Activated T-cell treated with anti-CD3 and anti-CD28 coated beads, Interleukin-2, amount 50 U/mL, for 72 hours (primary cell): Measurements from ENCODE around the gene ERC1. TPM values are rescaled to one million over a fixed set of nuclear protein-coding genes. Genes with fewer than 3 reads are reported as not detected.

ENCODE experiments used
- ATAC-seq, 2 donors: fragments of 150-1000 bp; cut with Tn5 transposase; replicated peaks in 1 of 2; 2 replicates each; pipeline ENCODE4 v1.10.0; 2021; ENCODE audit warnings: moderate library complexity in 2 of 2, mild to moderate bottlenecking in 1 of 2
- DNase-seq, 2 donors: peaks; one replicate each; pipeline ENCODE4 v3.0.0; 2021 to 2022; ENCODE audit warnings: mixed read lengths in 1 of 2
- H3K27ac Mint-ChIP-seq: one replicate; pipeline ENCODE4 v1.8.0; 2022; ENCODE audit warnings: mild to moderate bottlenecking, moderate library complexity, mixed read lengths
- H3K27me3 Mint-ChIP-seq: one replicate; pipeline ENCODE4 v1.8.0; 2022; ENCODE audit warnings: low read depth, mixed read lengths
- H3K36me3 Mint-ChIP-seq, 2 donors: one replicate each; pipeline ENCODE4 v1.8.0; 2022; ENCODE audit warnings: mixed read lengths in 2 of 2, mild to moderate bottlenecking in 1 of 2; ENCODE audit not compliant: insufficient read depth in 2 of 2
- H3K4me1 Mint-ChIP-seq: one replicate; pipeline ENCODE4 v1.8.0; 2022; ENCODE audit warnings: low read depth, mixed read lengths
- H3K4me3 Mint-ChIP-seq, 2 donors: one replicate each; pipeline ENCODE4 v1.8.0; 2022; ENCODE audit warnings: mild to moderate bottlenecking in 2 of 2, mixed read lengths in 2 of 2, moderate library complexity in 2 of 2
- H3K9me3 Mint-ChIP-seq, 2 donors: one replicate each; pipeline ENCODE4 v1.8.0; 2022; ENCODE audit warnings: mixed read lengths in 2 of 2
- total RNA-seq, 2 donors: library from RNA; stranded (reverse); gene quantifications; one replicate each; pipeline ENCODE4 v1.2.3, GENCODE V29; 2022

Gene ERC1
- total RNA-seq, 2 donors from 2014 or later = 27.5 to 28.9 TPM

DNA sequence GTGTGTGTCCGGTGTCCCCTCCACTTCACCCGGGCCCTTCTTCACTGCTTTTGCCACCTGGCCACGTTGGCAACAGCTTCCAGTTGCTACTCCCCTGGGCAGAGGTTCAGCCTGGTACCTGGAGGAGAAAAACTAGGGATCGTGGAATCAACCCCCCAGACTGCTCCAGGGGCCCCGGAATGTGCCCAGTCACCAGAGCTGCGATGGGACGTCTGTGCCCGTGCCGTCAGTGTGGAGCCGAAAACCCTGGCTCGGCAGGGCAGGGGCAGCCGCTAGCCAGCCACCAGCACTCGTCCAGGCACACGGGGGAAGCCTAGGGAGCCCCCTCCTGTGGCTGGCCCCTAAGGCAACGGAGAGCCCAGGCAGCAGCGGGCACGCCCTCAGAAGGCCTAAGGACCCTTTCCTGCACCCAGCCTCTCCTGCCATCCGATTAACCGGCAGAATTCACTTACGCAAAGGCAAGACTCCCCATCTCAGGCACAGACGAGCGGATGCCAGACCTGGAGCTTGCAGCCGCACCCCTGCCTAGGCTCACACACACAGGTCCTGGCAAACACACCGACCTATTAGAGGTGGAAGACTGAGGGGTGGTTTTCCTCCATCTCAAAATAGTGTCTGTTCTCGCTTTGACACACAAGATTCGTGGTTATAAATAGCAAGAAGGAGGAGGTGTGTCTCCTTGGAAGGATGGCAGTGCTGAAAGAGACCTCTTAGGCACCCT is 540.8 kb downstream of the ERC1 start:
- Mint-ChIP-seq H3K36me3 (no peaks in the 10 kb centered on the region), H3K27me3 (peaks cover 71% of the 10 kb centered on the region), H3K4me1 (peaks cover 42% of the 10 kb centered on the region), H3K4me3 (peak overlapping the region; percentile 85 to 94), H3K9me3 (no peaks in the 10 kb centered on the region), H3K27ac (no peak overlapping the region)
- ATAC-seq (no peak), DNase-seq (no peak)

DNA sequence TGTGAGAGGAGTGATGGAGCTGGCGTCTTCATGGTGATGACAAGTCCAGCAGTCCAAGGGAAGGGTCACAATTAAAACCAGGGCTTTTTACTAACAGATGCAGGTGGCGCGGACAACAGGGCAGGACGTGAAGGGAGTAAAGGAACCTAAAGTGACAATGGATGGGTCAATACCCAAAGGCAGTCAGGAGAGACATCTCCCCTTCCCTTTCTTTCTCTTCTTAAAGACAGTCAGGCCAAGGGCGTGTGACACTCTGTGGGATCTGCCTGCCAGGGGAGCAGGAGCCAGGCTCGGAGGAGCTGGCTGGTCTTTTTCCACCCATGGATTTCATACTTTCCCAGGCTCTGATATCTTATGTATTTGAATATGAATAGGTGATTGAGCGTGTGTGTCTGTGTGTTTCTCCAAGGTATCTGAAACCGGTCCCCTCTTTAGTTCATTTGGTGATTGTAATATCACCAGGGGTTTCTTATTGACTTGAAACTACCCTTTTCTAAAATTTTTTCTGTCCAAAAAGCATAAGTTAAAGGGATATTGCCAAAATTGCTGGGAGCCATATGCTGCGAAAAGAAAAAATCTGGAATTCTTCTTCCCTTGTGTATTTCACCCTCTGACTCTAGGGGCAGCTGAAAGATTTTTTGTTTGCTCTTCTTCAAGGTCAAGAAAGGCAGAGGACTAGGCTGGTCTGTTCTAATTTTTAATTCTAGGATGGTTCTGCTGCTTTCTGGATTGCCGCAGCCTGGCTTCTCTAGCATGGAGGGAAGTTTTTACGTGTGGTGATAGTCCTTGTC is 541.5 kb downstream of the ERC1 start:
- no peak for DNase-seq
- Mint-ChIP-seq H3K27ac (no peak overlapping the region), H3K4me1 (peaks cover 42% of the 10 kb centered on the region), H3K27me3 (peaks cover 71% of the 10 kb centered on the region), H3K9me3 (no peaks in the 10 kb centered on the region), H3K36me3 (no peaks in the 10 kb centered on the region), H3K4me3 (peak overlapping the region; percentile 85 to 94)
- ATAC-seq = no peak

DNA sequence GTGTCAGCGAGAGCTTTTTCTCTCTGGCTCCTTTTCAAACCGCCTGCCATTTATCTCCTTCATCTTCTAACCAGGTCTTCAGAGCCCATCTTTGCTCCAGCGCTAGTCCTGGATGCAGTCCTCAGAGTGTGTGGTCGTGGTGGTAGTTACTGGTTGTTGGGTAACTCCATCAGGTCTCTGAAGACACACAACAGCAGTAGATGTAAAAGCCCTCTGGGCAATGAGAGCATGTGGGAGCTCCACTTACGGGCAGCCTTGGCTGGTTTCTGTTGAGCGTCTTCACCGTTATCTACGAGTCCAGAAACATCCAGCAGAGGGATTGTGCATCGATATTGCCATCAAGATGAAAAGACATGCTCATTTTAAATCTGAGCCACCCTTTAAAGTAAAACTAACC is 542.2 kb downstream of the ERC1 start:
- DNase-seq = peak; percentile 33 to 36
- no peaks in the 10 kb centered on the region for H3K36me3 Mint-ChIP-seq
- H3K4me1 Mint-ChIP-seq = peaks cover 42% of the 10 kb centered on the region
- H3K27me3 Mint-ChIP-seq = peaks cover 71% of the 10 kb centered on the region
- ATAC-seq = peak; percentile 27 to 29
- H3K4me3 Mint-ChIP-seq = peak overlapping the region; percentile 85 to 94
- no peak overlapping the region for H3K27ac Mint-ChIP-seq
- H3K9me3 Mint-ChIP-seq = no peaks in the 10 kb centered on the region

DNA sequence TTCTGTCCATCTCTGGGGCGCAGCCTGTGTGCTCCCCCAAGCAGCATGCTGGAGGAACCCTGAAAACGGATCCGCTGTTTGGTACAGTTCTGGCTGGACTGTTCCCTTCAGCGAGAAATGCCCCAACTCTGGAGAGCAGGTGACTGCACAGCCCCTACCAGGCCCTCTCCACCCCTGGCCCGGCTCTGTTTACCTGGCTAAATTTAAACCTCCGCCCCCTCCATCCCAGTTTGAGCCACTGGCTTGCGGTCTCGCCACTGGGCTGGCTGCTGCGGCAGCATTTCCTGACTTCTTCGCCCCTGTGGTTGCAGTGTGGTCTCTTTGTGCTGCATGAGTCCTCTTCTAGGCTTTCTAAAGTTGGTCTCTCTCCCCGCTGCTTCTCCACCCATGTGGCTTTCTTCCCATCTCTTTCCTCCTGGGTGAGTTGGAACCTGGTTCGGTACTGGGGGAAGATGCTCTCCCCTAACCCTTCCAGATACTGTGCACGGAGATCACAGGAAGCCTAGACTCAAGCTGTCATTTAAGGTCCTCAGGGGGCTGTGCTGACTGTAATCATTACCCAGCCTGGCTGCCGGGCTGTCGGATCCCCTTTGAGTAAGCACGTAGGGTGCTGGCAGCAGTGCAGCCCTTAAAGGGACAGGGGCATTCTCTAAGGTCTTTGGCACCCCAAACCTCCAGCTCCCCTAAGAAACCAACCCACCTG is 542.7 kb downstream of the ERC1 start:
- Mint-ChIP-seq H3K36me3 (no peaks in the 10 kb centered on the region), H3K27me3 (peaks cover 70% of the 10 kb centered on the region), H3K4me3 (peak overlapping the region; percentile 85 to 94), H3K27ac (peak overlapping the region; percentile 9), H3K4me1 (peaks cover 42% of the 10 kb centered on the region), H3K9me3 (no peaks in the 10 kb centered on the region)
- ATAC-seq = peak; percentile 87 to 88
- peak; percentile 78 for DNase-seq

DNA sequence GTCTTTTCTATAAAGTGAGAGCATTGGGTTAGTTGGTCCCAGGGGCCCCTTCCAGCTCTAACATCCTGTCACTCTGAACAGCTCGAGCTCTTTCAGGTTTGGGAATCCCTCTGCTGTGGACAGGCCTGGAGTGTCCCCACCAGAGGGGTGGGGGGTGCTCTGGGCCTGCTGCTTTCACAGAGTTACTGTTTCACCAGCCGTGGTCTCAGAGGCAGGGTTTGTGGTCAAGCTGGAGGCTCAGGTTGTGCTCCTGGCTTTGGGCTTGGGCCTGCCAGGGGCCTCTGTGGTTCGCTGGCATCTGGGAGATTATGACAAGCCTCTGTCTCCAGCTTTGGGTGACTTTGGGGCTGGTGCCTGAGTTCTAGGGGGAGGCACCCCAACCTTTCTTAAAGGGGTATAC is 543.7 kb downstream of the ERC1 start:
- DNase-seq (peak; percentile 27 to 44), ATAC-seq (no peak)
- H3K27ac Mint-ChIP-seq = no peak overlapping the region
- peaks cover 70% of the 10 kb centered on the region for H3K27me3 Mint-ChIP-seq
- no peaks in the 10 kb centered on the region for H3K36me3 Mint-ChIP-seq
- H3K9me3 Mint-ChIP-seq = no peaks in the 10 kb centered on the region
- H3K4me1 Mint-ChIP-seq = peaks cover 37% of the 10 kb centered on the region
- peak overlapping the region; percentile 85 to 94 for H3K4me3 Mint-ChIP-seq

DNA sequence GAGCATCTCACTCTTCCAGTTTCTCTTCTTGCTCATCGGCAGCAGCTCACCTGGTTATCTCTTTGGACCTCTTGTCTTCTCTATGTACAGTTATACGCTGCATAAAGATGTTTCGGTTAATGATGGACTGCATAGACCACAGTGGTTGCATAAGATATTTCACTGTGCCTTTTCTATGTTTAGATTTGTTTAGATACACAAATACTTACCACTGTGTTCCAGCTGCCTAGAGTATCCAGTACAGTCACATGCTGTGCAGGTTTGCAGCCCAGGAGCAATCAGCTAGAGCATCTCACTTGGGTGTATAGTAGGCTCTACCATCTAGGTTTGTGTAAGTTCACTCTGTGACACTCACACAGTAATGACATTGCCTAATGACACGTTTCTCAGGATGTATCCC is 545.8 kb downstream of the ERC1 start:
- Mint-ChIP-seq H3K27me3 (peaks cover 83% of the 10 kb centered on the region), H3K27ac (no peak overlapping the region), H3K4me3 (no peak overlapping the region), H3K36me3 (no peaks in the 10 kb centered on the region), H3K9me3 (no peaks in the 10 kb centered on the region), H3K4me1 (peaks cover 39% of the 10 kb centered on the region)
- ATAC-seq (no peak), DNase-seq (no peak)

DNA sequence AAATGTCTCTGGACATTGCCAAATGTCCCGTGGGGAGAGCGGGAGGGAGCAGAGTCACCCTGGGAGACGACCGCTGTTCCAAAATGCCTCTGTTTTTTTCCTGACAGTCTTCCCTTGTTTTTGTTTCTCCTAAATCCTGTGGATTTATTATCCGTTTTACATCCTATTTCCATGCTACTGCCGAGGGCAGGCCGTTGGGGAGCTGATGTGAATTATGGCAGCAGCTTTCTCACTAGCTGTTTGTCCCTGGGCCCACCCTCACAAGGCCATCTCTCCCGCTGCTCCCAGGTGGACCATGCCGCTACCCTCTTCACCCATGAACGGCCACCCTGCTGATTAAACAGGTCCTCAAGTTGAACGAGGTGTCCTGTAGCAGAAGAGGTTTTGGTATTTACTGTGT is 548.1 kb downstream of the ERC1 start:
- no peaks in the 10 kb centered on the region for H3K9me3 Mint-ChIP-seq
- no peak for DNase-seq

DNA sequence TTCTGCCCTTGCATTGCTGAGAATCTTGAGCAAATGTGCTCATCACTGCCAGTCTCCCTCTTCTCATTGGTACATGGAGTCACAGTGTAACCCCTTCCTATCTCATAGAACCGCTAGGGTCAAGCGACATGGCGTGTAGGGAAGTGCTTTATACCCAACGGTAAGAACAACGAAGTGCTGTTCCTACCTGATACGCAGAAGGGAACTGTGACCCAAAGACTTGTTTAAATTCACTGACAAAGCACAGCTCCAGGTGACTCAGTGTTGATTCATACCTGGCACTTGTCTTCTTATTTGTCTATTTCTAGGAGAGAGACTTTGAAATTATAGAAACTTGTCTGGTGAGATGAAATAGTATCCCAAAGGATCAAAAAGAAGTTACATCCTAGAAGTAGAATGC is 549.7 kb downstream of the ERC1 start:
- H3K9me3 Mint-ChIP-seq = no peaks in the 10 kb centered on the region
- peak in 1 of 2 donors; percentile 29 for ATAC-seq
- no peak for DNase-seq
- H3K4me3 Mint-ChIP-seq = no peak overlapping the region
- H3K4me1 Mint-ChIP-seq = peaks cover 7% of the 10 kb centered on the region
- peaks cover 73% of the 10 kb centered on the region for H3K27me3 Mint-ChIP-seq
- no peak overlapping the region for H3K27ac Mint-ChIP-seq
- H3K36me3 Mint-ChIP-seq = no peaks in the 10 kb centered on the region

More for the DNA sequence above, 548.1 kb downstream of the ERC1 start:
- Mint-ChIP-seq H3K4me1 (peaks cover 15% of the 10 kb centered on the region), H3K27ac (no peak overlapping the region), H3K4me3 (no peak overlapping the region), H3K36me3 (no peaks in the 10 kb centered on the region), H3K27me3 (peaks cover 81% of the 10 kb centered on the region)
- ATAC-seq = no peak

DNA sequence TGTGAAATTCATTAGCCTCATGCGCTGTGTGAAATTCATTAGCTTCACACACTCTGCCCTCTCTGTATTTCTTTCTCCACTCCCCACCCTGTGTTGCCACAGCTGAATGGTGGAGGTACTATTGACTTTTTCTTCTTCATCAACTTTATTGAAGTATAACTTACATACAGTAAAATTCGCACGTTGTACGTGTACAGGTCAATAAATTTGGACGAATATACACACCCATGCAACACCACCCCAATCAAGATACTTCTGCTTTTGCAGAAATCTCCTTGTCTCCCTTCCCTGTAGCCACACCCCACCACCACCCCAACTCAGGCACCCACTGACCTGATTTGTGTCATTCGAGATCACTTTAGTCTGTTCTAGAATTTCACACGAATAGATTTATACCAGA is 551.6 kb downstream of the ERC1 start:
- DNase-seq (no peak), ATAC-seq (no peak)
- Mint-ChIP-seq H3K36me3 (no peaks in the 10 kb centered on the region), H3K27me3 (peaks cover 65% of the 10 kb centered on the region), H3K27ac (no peak overlapping the region), H3K4me1 (peaks cover 7% of the 10 kb centered on the region), H3K9me3 (no peaks in the 10 kb centered on the region), H3K4me3 (no peak overlapping the region)

DNA sequence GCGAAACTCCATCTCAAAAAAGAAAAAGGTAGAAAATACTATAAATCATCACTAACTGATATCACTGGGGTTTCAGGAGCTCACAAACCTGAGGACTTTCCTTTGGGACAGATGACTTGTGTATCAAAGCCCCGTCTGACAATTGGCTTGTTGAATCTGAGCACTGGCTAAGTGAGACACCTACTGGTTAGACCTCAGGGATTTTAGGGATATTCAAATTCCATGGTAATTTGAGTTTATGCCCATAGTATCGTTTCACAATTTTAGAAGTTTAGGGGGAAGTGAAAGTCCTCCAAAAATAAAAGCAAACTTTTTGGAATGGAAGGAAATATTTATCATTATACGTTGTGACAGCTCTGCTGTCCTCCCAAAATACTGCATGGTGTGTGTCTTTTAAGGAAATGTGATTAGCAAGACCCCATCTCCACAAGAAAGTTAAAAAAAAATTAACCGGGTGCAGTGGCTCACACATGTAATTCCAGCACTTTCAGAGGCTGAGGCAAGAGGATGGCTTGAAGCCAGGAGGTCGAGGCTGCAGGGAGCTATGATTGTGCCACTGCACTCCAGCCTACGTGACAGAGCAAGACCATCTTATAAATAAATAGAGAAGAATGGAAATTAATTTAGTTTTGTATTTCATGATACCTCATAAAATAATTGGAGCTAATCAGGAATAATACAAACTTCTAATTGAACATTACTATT is 554.1 kb downstream of the ERC1 start:
- peaks cover 0 to 3% of the 10 kb centered on the region in 2 donors for H3K36me3 Mint-ChIP-seq

More for the DNA sequence above, 554.1 kb downstream of the ERC1 start:
- peaks cover 41% of the 10 kb centered on the region for H3K27me3 Mint-ChIP-seq
- DNase-seq (no peak), ATAC-seq (no peak)
- H3K4me1 Mint-ChIP-seq = peaks cover 7% of the 10 kb centered on the region
- no peak overlapping the region for H3K27ac Mint-ChIP-seq
- peaks cover 0 to 3% of the 10 kb centered on the region in 2 donors for H3K9me3 Mint-ChIP-seq
- H3K4me3 Mint-ChIP-seq = no peak overlapping the region
